Ureter (tissue), 1 donor: ENCODE results near the gene FURIN. TPM values are rescaled to one million over a fixed set of nuclear protein-coding genes. Genes with fewer than 3 reads are reported as not detected.
"Not testable (repeated sequence)": the region's sequence is repeated elsewhere in the genome, so short reads cannot be mapped to it uniquely, and the experiment has no call there.

ENCODE experiments used
- DNase-seq: peaks from one replicate; pipeline ENCODE4 v3.0.0-alpha.2; 2020; ENCODE audit warnings: low spot score
- total RNA-seq: library from RNA; stranded (reverse); gene quantifications from one replicate; pipeline ENCODE4 v1.2.4, GENCODE V29; 2023
- donor health status: DM: yes; HTN: yes; CAD: no.

Gene FURIN
- total RNA-seq, 1 donor from 2014 or later = 41.3 TPM

DNA sequence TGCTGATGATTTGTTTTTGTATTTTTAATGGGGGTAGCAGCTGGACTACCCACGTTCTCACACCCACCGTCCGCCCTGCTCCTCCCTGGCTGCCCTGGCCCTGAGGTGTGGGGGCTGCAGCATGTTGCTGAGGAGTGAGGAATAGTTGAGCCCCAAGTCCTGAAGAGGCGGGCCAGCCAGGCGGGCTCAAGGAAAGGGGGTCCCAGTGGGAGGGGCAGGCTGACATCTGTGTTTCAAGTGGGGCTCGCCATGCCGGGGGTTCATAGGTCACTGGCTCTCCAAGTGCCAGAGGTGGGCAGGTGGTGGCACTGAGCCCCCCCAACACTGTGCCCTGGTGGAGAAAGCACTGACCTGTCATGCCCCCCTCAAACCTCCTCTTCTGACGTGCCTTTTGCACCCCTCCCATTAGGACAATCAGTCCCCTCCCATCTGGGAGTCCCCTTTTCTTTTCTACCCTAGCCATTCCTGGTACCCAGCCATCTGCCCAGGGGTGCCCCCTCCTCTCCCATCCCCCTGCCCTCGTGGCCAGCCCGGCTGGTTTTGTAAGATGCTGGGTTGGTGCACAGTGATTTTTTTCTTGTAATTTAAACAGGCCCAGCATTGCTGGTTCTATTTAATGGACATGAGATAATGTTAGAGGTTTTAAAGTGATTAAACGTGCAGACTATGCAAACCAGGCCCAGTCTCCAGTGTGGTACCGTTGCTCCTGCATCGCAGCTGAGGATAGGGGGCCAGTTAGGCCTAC, 14.6 kb downstream of the FURIN start:
- DNase-seq = no peak

- DNase-seq = peak; percentile 48
Measured at GRCh38 chr15:90883526-90883975, 15.2 kb downstream of the FURIN start.

- peak; percentile 76 for DNase-seq
Measured at GRCh38 chr15:90883976-90884718, 15.8 kb downstream of the FURIN start, which contains the start of gene FES. FES (plus strand) TSS chr15:90884504; CDS start chr15:90885046, 542 bp downstream.

- DNase-seq = peak; percentile 46
Measured at GRCh38 chr15:90884719-90885431, 16.5 kb downstream of the FURIN start.

- DNase-seq = peak; percentile 81
Measured at GRCh38 chr15:90885432-90886290, 17.3 kb downstream of the FURIN start.

DNA sequence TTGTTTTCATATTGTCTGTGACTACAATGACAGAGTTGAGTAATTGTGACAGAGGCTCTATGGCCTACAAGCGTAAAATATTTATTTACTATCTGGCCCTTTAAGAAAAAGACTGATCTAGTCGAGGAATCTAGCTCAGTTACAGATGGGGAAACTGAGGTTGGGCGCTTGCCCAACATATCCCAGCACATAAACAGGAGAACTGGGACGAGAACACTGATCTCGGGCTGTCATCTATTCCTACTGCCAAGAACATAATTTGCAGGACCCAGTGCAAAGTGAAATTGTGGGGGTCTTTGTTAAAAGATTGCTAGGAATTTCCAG, 17.9 kb downstream of the FURIN start:
- no peak for DNase-seq

GRCh38 chr15:90887037-90887481, 18.7 kb downstream of the FURIN start:
- DNase-seq = no peak

DNA sequence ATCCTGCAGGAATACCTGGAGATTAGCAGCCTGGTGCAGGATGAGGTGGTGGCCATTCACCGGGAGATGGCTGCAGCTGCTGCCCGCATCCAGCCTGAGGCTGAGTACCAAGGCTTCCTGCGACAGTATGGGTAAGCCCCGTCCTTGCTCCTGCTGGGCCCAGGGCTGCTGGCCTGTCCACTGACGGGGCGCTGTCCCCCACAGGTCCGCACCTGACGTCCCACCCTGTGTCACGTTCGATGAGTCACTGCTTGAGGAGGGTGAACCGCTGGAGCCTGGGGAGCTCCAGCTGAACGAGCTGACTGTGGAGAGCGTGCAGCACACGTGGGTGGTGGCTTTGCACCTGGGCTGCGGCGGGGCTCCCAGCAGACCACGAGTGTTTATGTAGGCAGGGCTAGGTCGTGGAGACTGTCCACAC, 20.9 kb downstream of the FURIN start:
- DNase-seq = no peak

DNA sequence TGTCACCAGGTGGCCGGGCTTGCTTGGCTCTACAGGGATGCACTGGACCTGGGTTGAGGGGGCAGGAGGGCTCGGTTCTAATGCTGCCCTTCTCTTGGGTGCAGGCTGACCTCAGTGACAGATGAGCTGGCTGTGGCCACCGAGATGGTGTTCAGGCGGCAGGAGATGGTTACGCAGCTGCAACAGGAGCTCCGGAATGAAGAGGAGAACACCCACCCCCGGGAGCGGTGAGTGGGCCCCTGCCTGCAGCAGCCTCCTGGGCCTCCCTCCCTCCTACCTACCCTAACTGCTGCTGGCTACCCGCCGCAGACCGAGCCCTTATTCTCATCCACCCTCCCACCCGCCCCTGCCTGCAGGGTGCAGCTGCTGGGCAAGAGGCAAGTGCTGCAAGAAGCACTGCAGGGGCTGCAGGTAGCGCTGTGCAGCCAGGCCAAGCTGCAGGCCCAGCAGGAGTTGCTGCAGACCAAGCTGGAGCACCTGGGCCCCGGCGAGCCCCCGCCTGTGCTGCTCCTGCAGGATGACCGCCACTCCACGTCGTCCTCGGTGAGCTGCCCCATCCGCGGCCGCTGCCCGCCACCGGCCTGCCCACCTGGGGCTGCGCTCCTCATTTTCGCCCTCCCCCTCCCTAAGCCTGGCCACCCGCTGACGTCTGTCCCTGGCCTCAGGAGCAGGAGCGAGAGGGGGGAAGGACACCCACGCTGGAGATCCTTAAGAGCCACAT, 21.5 kb downstream of the FURIN start:
- DNase-seq = no peak

DNA sequence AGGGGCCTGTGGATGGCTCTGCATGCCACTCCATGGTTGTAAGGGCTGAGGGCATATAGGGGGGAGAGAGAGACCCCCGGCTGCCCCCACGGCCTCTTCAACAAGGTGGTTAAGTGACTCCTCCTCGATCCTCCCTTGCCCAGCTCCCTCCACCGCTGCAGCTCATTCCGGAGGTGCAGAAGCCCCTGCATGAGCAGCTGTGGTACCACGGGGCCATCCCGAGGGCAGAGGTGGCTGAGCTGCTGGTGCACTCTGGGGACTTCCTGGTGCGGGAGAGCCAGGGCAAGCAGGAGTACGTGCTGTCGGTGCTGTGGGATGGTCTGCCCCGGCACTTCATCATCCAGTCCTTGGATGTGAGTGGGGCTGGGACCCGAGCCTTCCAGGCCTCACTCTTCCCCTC, 22.5 kb downstream of the FURIN start:
- no peak for DNase-seq

GRCh38 chr15:90891346-90891949, 23.1 kb downstream of the FURIN start:
- no peak for DNase-seq

DNA sequence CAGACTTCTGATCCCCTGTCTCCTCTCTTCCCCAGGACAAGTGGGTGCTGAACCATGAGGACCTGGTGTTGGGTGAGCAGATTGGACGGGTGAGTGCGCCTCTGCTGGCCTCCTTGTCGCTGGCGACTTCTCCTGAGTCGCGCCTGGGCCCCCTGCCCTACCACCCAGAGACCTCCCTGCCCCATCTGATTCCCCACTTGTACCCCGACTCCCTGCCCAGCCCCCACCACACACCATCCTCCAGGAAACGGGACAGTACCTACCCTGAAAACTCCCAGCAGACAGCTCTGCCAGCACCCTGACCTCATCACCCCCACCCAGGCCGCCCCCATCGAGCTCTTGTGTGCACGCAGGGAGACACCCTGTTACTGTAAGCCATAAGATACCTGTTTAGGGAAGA, 23.6 kb downstream of the FURIN start:
- no peak for DNase-seq

DNA sequence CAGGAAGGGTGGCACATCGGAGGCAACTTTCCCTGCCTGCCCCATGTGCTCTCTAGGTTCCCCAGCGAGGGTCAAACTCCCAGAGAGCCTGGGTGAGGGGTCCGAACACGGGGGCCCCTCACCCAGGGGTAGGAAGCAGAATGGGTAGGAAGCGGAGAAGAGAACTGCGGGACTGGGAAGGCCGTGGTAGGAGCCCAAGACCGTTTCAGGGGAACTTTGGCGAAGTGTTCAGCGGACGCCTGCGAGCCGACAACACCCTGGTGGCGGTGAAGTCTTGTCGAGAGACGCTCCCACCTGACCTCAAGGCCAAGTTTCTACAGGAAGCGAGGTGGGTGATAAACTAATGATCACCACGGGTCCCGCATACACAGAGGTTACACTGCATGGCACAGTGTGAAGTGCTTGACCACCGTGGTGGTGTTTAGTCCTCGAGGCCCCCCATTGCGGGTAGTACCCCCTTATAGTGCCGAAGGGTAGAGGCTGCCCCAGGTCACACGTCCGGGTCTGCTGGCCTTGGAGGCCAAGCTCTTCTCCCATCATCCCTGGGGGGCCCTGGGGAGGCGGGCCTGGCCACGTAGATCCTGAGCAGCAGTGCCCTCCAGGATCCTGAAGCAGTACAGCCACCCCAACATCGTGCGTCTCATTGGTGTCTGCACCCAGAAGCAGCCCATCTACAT, 24.2 kb downstream of the FURIN start:
- DNase-seq = no peak

DNA sequence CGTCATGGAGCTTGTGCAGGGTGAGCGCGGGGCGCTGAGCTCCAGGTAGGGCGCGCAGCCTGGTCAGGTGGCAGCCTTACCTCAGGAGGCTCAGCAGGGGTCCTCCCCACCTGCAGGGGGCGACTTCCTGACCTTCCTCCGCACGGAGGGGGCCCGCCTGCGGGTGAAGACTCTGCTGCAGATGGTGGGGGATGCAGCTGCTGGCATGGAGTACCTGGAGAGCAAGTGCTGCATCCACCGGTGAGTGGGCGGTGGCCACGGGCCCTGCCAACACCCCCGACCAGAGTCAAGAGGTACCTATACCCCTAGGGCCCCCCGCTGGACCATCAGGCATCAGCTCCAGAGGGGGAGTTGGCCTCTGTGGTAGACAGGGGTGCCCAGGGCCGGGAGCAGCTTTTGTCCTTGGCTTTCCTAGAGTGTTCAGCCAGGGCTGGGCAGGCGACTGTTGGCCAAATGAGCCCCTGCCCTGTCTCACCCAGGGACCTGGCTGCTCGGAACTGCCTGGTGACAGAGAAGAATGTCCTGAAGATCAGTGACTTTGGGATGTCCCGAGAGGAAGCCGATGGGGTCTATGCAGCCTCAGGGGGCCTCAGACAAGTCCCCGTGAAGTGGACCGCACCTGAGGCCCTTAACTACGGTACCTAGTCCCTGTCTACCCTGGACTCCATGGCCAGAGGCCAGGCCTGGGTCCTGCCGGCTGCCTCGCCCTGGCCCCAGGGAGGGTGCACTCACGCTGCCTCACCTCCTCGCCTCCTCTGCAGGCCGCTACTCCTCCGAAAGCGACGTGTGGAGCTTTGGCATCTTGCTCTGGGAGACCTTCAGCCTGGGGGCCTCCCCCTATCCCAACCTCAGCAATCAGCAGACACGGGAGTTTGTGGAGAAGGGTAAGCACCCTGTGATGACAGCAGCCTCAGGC, 25.0 kb downstream of the FURIN start:
- no peak for DNase-seq

DNA sequence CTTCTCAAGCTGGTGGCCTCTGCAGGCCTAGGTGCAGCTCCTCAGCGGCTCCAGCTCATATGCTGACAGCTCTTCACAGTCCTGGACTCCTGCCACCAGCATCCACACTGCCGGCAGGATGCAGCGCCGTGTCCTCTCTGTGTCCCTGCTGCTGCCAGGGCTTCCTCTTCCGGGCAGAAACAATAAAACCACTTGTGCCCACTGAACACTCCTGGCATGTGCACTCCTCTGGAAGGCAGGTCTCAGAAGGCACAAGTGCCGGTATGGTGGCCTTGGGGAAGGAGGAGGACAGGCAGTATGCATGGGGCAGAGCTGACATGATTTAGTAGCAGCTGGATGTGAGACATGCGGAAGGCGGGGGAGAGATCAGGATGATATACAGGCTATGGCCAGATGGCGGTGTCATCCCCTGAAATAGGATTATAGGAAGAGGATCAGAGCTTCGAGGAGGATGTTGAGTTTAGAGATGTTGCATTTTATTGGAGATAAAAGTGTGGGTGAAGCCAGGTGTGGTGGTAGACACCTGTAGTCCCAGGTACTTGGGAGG, 27.3 kb downstream of the FURIN start:
- DNase-seq = no peak

GRCh38 chr15:90897131-90897655, 28.8 kb downstream of the FURIN start:
- not testable (repeated sequence) for DNase-seq

DNA sequence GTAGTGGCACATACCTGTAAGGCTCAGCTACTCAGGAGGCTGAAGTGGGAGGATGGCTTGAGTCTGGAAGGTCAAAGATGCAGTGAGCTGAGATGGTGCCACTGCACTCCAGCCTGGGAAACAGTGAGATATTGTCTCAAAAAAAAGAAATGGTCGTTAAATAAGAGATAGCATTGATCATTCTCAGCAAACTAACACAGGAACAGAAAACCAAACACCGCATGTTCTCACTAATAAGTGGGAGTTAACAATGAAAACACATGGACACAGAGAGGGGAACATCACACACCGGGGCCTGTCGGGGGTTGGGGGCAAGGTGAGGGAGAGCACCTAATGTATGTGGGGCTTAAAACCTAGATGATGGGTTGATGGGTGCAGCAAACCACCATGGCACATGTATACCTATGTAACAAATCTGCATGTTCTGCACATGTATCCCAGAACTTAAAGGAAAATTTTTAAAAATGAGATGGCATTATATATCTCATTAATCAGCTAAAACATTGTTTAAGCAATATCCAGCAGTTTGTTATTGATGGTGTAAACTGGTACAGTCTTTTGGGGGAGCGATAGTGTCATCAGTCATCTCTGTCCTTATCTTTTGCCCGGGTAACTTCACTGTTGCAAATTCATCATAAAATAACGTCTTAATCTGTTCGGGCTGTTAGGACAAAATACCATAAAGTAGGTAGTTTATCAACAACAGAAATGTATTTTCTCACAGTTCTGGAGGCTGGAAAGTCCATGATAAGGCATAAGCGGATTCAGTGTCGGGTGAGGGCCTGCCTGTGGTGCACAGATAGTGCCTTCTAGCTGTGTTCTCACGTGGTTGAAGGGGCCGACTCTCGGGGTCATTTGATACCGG, 33.0 kb downstream of the FURIN start:
- DNase-seq = no peak
